IMR-90 (cell line): Measurements from ENCODE around the gene BSCL2.

Experiments
- CTCF ChIP-seq: conservative IDR thresholded peaks from 2 replicates; pipeline ENCODE4 v1.5.1; 2012; ENCODE audit warnings: mild to moderate bottlenecking, low read depth, low read length, improper control_type of control experiment
- FOS ChIP-seq: fragments of 150-350 bp; IDR thresholded peaks from 2 replicates; pipeline ENCODE4 v1.6.1; 2016; ENCODE audit warnings: low read depth, low read length
- MAFK ChIP-seq: IDR thresholded peaks from 2 replicates; pipeline ENCODE4 v1.6.1; 2012; ENCODE audit warnings: low read depth, low read length, improper control_type of control experiment
- MXI1 ChIP-seq: IDR thresholded peaks from 2 replicates; pipeline ENCODE4 v1.6.1; 2012; ENCODE audit warnings: low read depth, mild to moderate bottlenecking, low read length, moderate library complexity, borderline replicate concordance
- NFE2L2 ChIP-seq: fragments of 150-350 bp; IDR thresholded peaks from 2 replicates; pipeline ENCODE4 v1.6.1; 2016; ENCODE audit warnings: low read depth, mild to moderate bottlenecking, low read length
- POLR2A ChIP-seq: IDR thresholded peaks from 2 replicates; pipeline ENCODE4 v1.6.1; 2012; ENCODE audit warnings: mild to moderate bottlenecking, low read depth, low read length
- SMC3 ChIP-seq: fragments of 150-350 bp; IDR thresholded peaks from 2 replicates; pipeline ENCODE4 v1.6.1; 2016; ENCODE audit warnings: low read depth, mild to moderate bottlenecking, antibody characterized with exemption, low read length, moderate library complexity

DNA sequence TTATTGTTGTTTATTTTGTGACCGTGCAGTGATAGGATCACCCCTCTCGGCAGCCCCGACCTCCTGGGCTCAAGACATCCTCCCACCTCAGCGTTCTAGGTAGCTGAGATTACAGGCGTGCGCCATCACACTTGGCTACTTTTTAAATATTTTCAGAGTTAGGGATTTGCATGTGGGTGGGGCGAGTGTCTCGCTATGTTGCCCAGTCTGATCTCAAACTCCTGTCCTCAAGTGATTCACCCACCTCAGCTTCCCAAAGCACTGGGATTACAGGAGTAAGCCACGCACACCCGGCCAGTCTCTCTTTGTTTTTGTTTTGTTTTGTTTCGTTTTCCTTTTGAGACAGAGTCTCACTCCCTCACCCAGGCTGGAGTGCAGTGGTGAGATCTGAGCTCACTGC is 52.9 kb downstream of the BSCL2 start:
- no peak for TF ChIP-seq CTCF
- TF ChIP-seq SMC3, result no peak
- TF ChIP-seq MXI1, result no peak
- no peak for TF ChIP-seq NFE2L2
- TF ChIP-seq POLR2A, result no peak
- TF ChIP-seq MAFK, result no peak
- no peak for TF ChIP-seq FOS
